ENCODE data around the gene LRFN2. TPM values are rescaled to one million over a fixed set of nuclear protein-coding genes. Genes with fewer than 3 reads are reported as not detected.

The LRFN2 gene
- total RNA-seq, 4 donors from 2014 or later = 0.14 to 0.34 TPM; not detected in 2

DNA sequence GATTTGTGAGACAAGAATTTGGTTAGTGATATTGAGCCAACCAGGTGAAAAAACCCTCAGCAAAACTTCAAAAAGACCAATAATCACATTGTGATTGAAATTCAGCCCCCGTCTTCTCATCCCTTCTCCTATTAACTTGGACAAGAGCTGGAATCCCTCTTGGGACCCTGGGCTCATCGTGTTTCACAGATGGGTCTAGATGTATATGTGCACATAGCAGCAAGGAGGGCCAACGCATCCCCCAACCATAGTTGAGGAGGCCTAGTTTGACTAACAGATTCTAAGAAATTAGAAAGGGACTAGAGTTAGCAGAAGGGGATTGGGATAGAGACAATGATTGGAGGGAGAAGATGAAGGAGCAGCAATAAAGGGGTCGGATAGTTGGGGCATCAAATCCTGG is 19.8 kb upstream of the LRFN2 start:
- no peak for DNase-seq
- H3K27ac ChIP-seq = no peak overlapping the region
- no peaks in the 10 kb centered on the region for H3K9me3 ChIP-seq
- TF ChIP-seq POLR2A (IDR thresholded peaks at IDR 0.05) = no peak
- TF ChIP-seq, protein P1, sequence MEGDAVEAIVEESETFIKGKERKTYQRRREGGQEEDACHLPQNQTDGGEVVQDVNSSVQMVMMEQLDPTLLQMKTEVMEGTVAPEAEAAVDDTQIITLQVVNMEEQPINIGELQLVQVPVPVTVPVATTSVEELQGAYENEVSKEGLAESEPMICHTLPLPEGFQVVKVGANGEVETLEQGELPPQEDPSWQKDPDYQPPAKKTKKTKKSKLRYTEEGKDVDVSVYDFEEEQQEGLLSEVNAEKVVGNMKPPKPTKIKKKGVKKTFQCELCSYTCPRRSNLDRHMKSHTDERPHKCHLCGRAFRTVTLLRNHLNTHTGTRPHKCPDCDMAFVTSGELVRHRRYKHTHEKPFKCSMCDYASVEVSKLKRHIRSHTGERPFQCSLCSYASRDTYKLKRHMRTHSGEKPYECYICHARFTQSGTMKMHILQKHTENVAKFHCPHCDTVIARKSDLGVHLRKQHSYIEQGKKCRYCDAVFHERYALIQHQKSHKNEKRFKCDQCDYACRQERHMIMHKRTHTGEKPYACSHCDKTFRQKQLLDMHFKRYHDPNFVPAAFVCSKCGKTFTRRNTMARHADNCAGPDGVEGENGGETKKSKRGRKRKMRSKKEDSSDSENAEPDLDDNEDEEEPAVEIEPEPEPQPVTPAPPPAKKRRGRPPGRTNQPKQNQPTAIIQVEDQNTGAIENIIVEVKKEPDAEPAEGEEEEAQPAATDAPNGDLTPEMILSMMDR (IDR thresholded peaks at IDR 0.05) = no peak
- no peaks in the 10 kb centered on the region for H3K36me3 ChIP-seq
- H3K4me3 ChIP-seq = no peak overlapping the region
- no peaks in the 10 kb centered on the region for H3K4me1 ChIP-seq
- no peaks in the 10 kb centered on the region for H3K27me3 ChIP-seq
- intact Hi-C loops (cut with DNase I; ENCODE audit: low total_unique reads) = no loop called here

DNA sequence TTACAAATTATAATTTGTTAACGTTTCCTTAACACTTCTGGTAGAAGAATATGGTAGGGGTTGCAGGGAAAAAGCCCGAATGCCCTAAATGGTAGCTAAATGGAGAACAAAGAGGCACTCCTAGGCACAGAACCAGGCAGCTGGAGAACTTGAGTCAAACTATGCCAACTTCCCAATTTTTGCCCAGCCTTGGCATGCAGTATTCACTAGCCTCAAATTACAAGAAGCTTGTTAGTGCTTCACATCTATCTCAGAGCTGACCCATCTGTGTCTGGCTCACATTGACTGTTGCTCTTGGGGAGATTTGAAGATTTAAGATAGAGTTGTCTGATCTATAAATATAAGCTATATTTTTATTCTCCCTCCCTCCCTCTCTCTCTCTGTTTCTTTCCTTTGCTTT is 19.4 kb upstream of the LRFN2 start:
- Histone ChIP-seq H3K27ac (no peak overlapping the region), H3K4me3 (no peak overlapping the region), H3K27me3 (no peaks in the 10 kb centered on the region), H3K36me3 (no peaks in the 10 kb centered on the region), H3K9me3 (no peaks in the 10 kb centered on the region), H3K4me1 (no peaks in the 10 kb centered on the region)
- intact Hi-C loops (cut with DNase I; ENCODE audit: low total_unique reads) = no loop called here
- TF ChIP-seq, protein P1 (IDR thresholded peaks at IDR 0.05) = no peak
- TF ChIP-seq POLR2A (IDR thresholded peaks at IDR 0.05) = no peak
- DNase-seq = no peak

DNA sequence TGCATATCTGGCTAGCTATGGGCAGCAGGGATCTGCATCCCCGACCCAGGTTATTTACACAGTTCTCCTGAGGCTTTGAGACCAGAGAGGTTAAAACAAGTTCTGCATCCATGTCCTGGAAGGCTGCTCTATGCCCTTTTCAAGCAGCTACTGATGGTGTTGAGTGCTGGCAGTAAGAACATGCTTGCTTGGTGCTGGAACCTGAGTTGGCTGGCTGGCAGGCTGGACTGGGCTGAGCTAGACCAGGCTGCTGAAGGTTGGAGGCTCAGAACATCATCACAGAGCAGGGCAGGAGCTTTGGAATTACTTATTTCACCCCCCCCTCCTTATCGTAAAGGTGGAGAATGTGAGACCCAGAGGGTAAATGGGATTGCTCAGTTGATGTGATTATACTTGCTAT is 16.9 kb upstream of the LRFN2 start:
- intact Hi-C loops (cut with DNase I; ENCODE audit: low total_unique reads) = no loop called here
- H3K36me3 ChIP-seq = no peaks in the 10 kb centered on the region
- no peak overlapping the region for H3K4me3 ChIP-seq
- no peak overlapping the region for H3K27ac ChIP-seq
- no peaks in the 10 kb centered on the region for H3K9me3 ChIP-seq
- H3K27me3 ChIP-seq = no peaks in the 10 kb centered on the region
- DNase-seq = no peak
- H3K4me1 ChIP-seq = no peaks in the 10 kb centered on the region
- TF ChIP-seq, protein P1 (IDR thresholded peaks at IDR 0.05) = no peak
- no peak for TF ChIP-seq POLR2A (IDR thresholded peaks at IDR 0.05)

DNA sequence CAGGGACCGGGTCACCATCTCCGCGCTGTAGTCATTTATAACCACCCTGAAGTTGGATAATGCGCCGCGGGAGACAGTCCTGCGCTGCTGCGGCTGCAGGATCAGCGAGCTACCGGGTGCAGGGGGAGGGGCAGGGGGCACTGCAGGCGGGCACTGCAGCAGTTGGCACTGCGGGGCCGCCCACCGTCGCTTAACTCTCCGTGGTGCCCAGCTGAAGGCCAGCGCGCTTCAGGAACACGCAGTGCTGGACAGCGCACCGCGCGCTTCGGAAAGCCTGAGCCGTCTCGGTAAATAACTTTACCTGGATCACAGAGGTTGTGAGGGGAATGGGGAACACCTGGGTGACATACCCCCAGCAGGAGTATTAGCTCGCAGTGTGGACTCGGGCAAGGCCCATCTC is 12.4 kb upstream of the LRFN2 start:
- Histone ChIP-seq H3K4me1 (no peaks in the 10 kb centered on the region), H3K27ac (no peak overlapping the region), H3K9me3 (no peaks in the 10 kb centered on the region), H3K36me3 (no peaks in the 10 kb centered on the region), H3K27me3 (no peaks in the 10 kb centered on the region), H3K4me3 (no peak overlapping the region)
- TF ChIP-seq, protein P1 (IDR thresholded peaks at IDR 0.05) = no peak
- TF ChIP-seq POLR2A (IDR thresholded peaks at IDR 0.05) = no peak
- intact Hi-C loops (cut with DNase I; ENCODE audit: low total_unique reads) = no loop called here
- DNase-seq = no peak

DNA sequence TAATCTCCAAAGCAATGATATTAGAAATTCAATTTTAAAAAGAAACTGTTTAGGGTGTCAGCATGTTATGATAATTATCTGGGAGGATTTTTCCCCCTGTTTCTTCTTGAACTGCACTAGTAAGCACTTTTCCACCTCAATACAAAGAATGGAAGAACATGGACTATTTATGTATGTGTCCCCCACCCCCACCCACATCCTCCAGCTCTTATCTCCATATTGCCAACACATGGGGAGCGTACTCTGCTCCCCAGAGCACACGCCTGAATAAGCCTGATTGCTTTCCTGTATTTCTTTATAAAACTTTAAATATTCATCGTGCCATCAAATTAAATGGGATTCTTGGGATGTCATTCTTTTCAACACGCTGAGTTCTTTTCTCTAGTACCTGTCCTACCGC is 11.4 kb upstream of the LRFN2 start:
- H3K27ac ChIP-seq = no peak overlapping the region
- H3K4me1 ChIP-seq = no peaks in the 10 kb centered on the region
- TF ChIP-seq, protein P1 (IDR thresholded peaks at IDR 0.05) = no peak
- TF ChIP-seq POLR2A (IDR thresholded peaks at IDR 0.05) = no peak
- no peaks in the 10 kb centered on the region for H3K9me3 ChIP-seq
- DNase-seq = no peak
- H3K36me3 ChIP-seq = no peaks in the 10 kb centered on the region
- no peak overlapping the region for H3K4me3 ChIP-seq
- intact Hi-C loops (cut with DNase I; ENCODE audit: low total_unique reads) = no loop called here
- no peaks in the 10 kb centered on the region for H3K27me3 ChIP-seq
